Activated CD4-positive, CD25-positive, alpha-beta regulatory T cell treated with anti-CD3 and anti-CD28 coated beads, Interleukin-2, amount 50 U/mL, for 24 hours (primary cell): ENCODE measurements around the gene HOXD4.

Experiments used
- ATAC-seq, 2 donors: fragments of 150-1000 bp; cut with Tn5 transposase; one replicate each; pipeline ENCODE4 v1.10.0; 2021; ENCODE audit warnings: mild to moderate bottlenecking in 1 of 2, moderate library complexity in 1 of 2

HOXD4 gene

GRCh38 chr2:176127774-176128072 is 23.6 kb upstream of the HOXD4 start:
- ATAC-seq, result no peak

- no peak for ATAC-seq
These were observed 23.0 kb upstream of the HOXD4 start for GRCh38 chr2:176128172-176128981.

GRCh38 chr2:176128982-176129796 is 22.2 kb upstream of the HOXD4 start, which contains the start of gene HOXD8:
Gene HOXD8, plus strand, starts transcription at chr2:176129705. Its CDS starts 662 bp downstream, at chr2:176130367.
- ATAC-seq, result no peak

GRCh38 chr2:176129813-176130146 is 21.6 kb upstream of the HOXD4 start:
- ATAC-seq, result no peak

- peak in 1 of 2 donors; percentile 13 for ATAC-seq
These were observed 21.0 kb upstream of the HOXD4 start for GRCh38 chr2:176130147-176130956.

GRCh38 chr2:176130957-176131847 is 20.1 kb upstream of the HOXD4 start:
- ATAC-seq, result no peak

- ATAC-seq, result no peak
These were observed 19.5 kb upstream of the HOXD4 start for GRCh38 chr2:176131848-176132158.

GRCh38 chr2:176132205-176133171 is 18.9 kb upstream of the HOXD4 start:
- ATAC-seq, result no peak

GRCh38 chr2:176133389-176133788 is 18.0 kb upstream of the HOXD4 start:
- ATAC-seq, result no peak

- ATAC-seq, result no peak
These were observed 17.3 kb upstream of the HOXD4 start for GRCh38 chr2:176134035-176134434.

- ATAC-seq, result no peak
These were observed 16.3 kb upstream of the HOXD4 start for GRCh38 chr2:176135035-176135440.

GRCh38 chr2:176136374-176137251 is 14.7 kb upstream of the HOXD4 start:
- ATAC-seq, result no peak

- ATAC-seq, result no peak
These were observed 14.1 kb upstream of the HOXD4 start for GRCh38 chr2:176137252-176137580.

- no peak for ATAC-seq
These were observed 13.4 kb upstream of the HOXD4 start for GRCh38 chr2:176137906-176138305.

- no peak for ATAC-seq
These were observed 12.8 kb upstream of the HOXD4 start for GRCh38 chr2:176138526-176138922.

- ATAC-seq, result no peak
These were observed 12.3 kb upstream of the HOXD4 start for GRCh38 chr2:176138923-176139660.

- no peak for ATAC-seq
These were observed 11.5 kb upstream of the HOXD4 start for GRCh38 chr2:176139661-176140512.

GRCh38 chr2:176140513-176141317 is 10.6 kb upstream of the HOXD4 start:
- peak; percentile 63 to 67 for ATAC-seq
